ENCODE measurements around the gene PTPRN2. TPM values are rescaled to one million over a fixed set of nuclear protein-coding genes. Genes with fewer than 3 reads are reported as not detected.

The PTPRN2 gene
- total and polyA plus RNA-seq, 2 of the 8 experiments (the other 6 are each of a cell fraction or from before 2014, with no cell fraction given), result 2.6 to 4.5 TPM

- TF ChIP-seq SUZ12 (IDR thresholded peaks at IDR 0.05; ENCODE audit: low read length), result no peak
- TF ChIP-seq BACH1 (IDR thresholded peaks at IDR 0.05; ENCODE audit: low read length), result no peak
Measured at GRCh38 chr7:157635669-157636068, 952.0 kb downstream of the PTPRN2 start (continued).

All from H1 (cell line).